H1 (cell line): ENCODE measurements around the gene RIC8A. TPM values are rescaled to one million over a fixed set of nuclear protein-coding genes. Genes with fewer than 3 reads are reported as not detected.

ENCODE experiments used
- CTCF ChIA-PET: fragments of 300-600 bp; sonication (Branson Sonifier 250); formaldehyde crosslinking; loops from one replicate; lab custom pipeline; 2021; ENCODE audit not compliant: partially characterized antibody; lab: Charles Lee
- POLR2A ChIA-PET: fragments of 300-600 bp; sonication (Branson Sonifier 250); formaldehyde crosslinking; loops from one replicate; lab custom pipeline; 2021; ENCODE audit warnings: inconsistent platforms; ENCODE audit not compliant: partially characterized antibody; lab: Charles Lee
- DNase-seq, 2 experiments: peaks; one replicate each; pipeline versions ENCODE4 v3.0.0 to v3.0.0-alpha.2; 2010 to 2022; ENCODE audit warnings: low spot score in 2 of 2, low read depth in 1 of 2, mixed read lengths in 1 of 2
- FAIRE-seq: peaks from 2 replicates; lab custom pipeline; 2011; peaks lifted over from hg19 to GRCh38; lab: Jason Lieb, UNC
- H2AFZ ChIP-seq: 2 replicates; pipeline ENCODE4 v1.8.1; 2012; ENCODE audit warnings: low read length, inconsistent platforms
- H2AK5ac ChIP-seq: 2 replicates; pipeline ENCODE4 v1.6.1; 2013; ENCODE audit warnings: low read depth, low read length
- H2BK120ac ChIP-seq: replicated peaks from 2 replicates; pipeline ENCODE3; 2013; ENCODE audit warnings: low read depth, low read length, inconsistent platforms
- H2BK12ac ChIP-seq: 2 replicates; pipeline ENCODE4 v1.6.1; 2013; ENCODE audit warnings: low read depth, low read length
- H2BK15ac ChIP-seq: 2 replicates; pipeline ENCODE4 v1.6.1; 2013; ENCODE audit warnings: low read length
- H2BK20ac ChIP-seq: 2 replicates; pipeline ENCODE4 v1.6.1; 2013; ENCODE audit warnings: low read length
- H2BK5ac ChIP-seq: 2 replicates; pipeline ENCODE4 v1.6.1; 2013; ENCODE audit warnings: low read depth, low read length
- H3K14ac ChIP-seq: 2 replicates; pipeline ENCODE4 v1.6.1; 2013; ENCODE audit warnings: inconsistent platforms; ENCODE audit not compliant: insufficient read length
- H3K18ac ChIP-seq: 2 replicates; pipeline ENCODE4 v1.6.1; 2013; ENCODE audit warnings: low read length; ENCODE audit errors: extremely low read depth
- H3K23ac ChIP-seq: 2 replicates; pipeline ENCODE4 v1.6.1; 2013; ENCODE audit warnings: inconsistent platforms; ENCODE audit not compliant: insufficient read length
- H3K23me2 ChIP-seq: 2 replicates; pipeline ENCODE4 v1.6.1; 2013; ENCODE audit warnings: low read depth, low read length
- H3K27ac ChIP-seq: 2 replicates; pipeline ENCODE4 v1.6.1; 2011; ENCODE audit warnings: low read depth, low read length, inconsistent platforms
- H3K27me3 ChIP-seq, 4 experiments: replicated peaks in 1 of 4; 1 replicate in 1 of 4; 2 replicates in 3 of 4; pipeline versions ENCODE4 v1.6.1 to v1.8.1; 2011 to 2013; ENCODE audit warnings: low read length in 3 of 4, mild to moderate bottlenecking in 3 of 4, inconsistent platforms in 2 of 4, mixed read lengths in 2 of 4, moderate library complexity in 1 of 4; ENCODE audit not compliant: control insufficient read depth in 3 of 4, insufficient read depth in 3 of 4; ENCODE audit errors: extremely low read depth in 1 of 4
- H3K36me3 ChIP-seq, 4 experiments: 2 replicates each; pipeline versions ENCODE4 v1.6.1 to v1.8.1; 2011 to 2013; ENCODE audit warnings: mild to moderate bottlenecking in 4 of 4, low read length in 3 of 4, moderate library complexity in 2 of 4, control low read depth in 1 of 4, inconsistent platforms in 1 of 4; ENCODE audit not compliant: insufficient read depth in 4 of 4, control insufficient read depth in 2 of 4
- H3K4ac ChIP-seq: replicated peaks from 2 replicates; pipeline ENCODE3; 2013; ENCODE audit warnings: low read length, low read depth, mixed read lengths, inconsistent platforms; ENCODE audit not compliant: insufficient read length
- H3K4me1 ChIP-seq, 4 experiments: replicated peaks in 1 of 4; 1 replicate in 1 of 4; 2 replicates in 3 of 4; pipeline versions ENCODE4 v1.6.1 to v1.8.1; 2011 to 2013; ENCODE audit warnings: low read length in 3 of 4, inconsistent platforms in 2 of 4, mixed read lengths in 1 of 4; ENCODE audit not compliant: insufficient read depth in 4 of 4, control insufficient read depth in 3 of 4
- H3K4me2 ChIP-seq, 2 experiments: 2 replicates each; pipeline versions ENCODE4 v1.6.1 to v1.8.1; 2011 to 2013; ENCODE audit warnings: low read depth in 2 of 2, low read length in 2 of 2, control low read depth in 1 of 2, inconsistent platforms in 1 of 2, mild to moderate bottlenecking in 1 of 2; ENCODE audit not compliant: insufficient read depth in 1 of 2
- H3K4me3 ChIP-seq, 4 experiments: fragments of 200-600, 300-600 bp in 1 of 4; sonication (generic), shearing (Covaris generic), sonication (Bioruptor Twin) in 1 of 4; 2 replicates each; pipeline versions ENCODE4 v1.5.1 to v1.8.1; 2011 to 2016; ENCODE audit warnings: low read length in 4 of 4, low read depth in 3 of 4, control low read depth in 2 of 4, inconsistent platforms in 2 of 4, mild to moderate bottlenecking in 2 of 4, mixed read lengths in 1 of 4, moderate library complexity in 1 of 4; ENCODE audit not compliant: insufficient read depth in 2 of 4; ENCODE audit errors: extremely low read depth in 1 of 4
- H3K56ac ChIP-seq: replicated peaks from 2 replicates; pipeline ENCODE3; 2013; ENCODE audit warnings: low read depth, mild to moderate bottlenecking, mixed read lengths, low read length, inconsistent platforms; ENCODE audit not compliant: insufficient read length
- H3K79me1 ChIP-seq: 2 replicates; pipeline ENCODE4 v1.6.1; 2013; ENCODE audit warnings: low read depth, low read length, control low read depth
- H3K79me2 ChIP-seq, 2 experiments: 2 replicates each; pipeline versions ENCODE4 v1.6.1 to v1.8.1; 2012 to 2013; ENCODE audit warnings: low read length in 2 of 2, mild to moderate bottlenecking in 2 of 2, inconsistent platforms in 1 of 2; ENCODE audit not compliant: insufficient read depth in 2 of 2, control insufficient read depth in 1 of 2
- H3K9ac ChIP-seq, 4 experiments: replicated peaks in 1 of 4; 1 replicate in 1 of 4; 2 replicates in 3 of 4; pipeline versions ENCODE4 v1.6.1 to v1.8.1; 2011 to 2013; ENCODE audit warnings: low read depth in 3 of 4, low read length in 3 of 4, control low read depth in 2 of 4, mild to moderate bottlenecking in 2 of 4, moderate library complexity in 2 of 4, inconsistent platforms in 1 of 4; ENCODE audit errors: extremely low read depth in 1 of 4
- H3K9me3 ChIP-seq, 2 experiments: 2 replicates each; pipeline versions ENCODE4 v1.6.1 to v1.8.1; 2012 to 2013; ENCODE audit warnings: mild to moderate bottlenecking in 2 of 2, moderate library complexity in 2 of 2, control low read depth in 1 of 2, inconsistent platforms in 1 of 2, low read depth in 1 of 2, low read length in 1 of 2, mixed read lengths in 1 of 2; ENCODE audit not compliant: insufficient read depth in 2 of 2
- H4K20me1 ChIP-seq, 2 experiments: replicated peaks in 1 of 2; 2 replicates each; pipeline versions ENCODE3 to v1.8.1; 2011 to 2013; ENCODE audit warnings: inconsistent platforms in 2 of 2, low read length in 2 of 2, mild to moderate bottlenecking in 1 of 2; ENCODE audit not compliant: insufficient read depth in 2 of 2, control insufficient read depth in 1 of 2
- H4K5ac ChIP-seq: 2 replicates; pipeline ENCODE4 v1.6.1; 2013; ENCODE audit warnings: low read length, low read depth, mixed read lengths, inconsistent platforms; ENCODE audit not compliant: insufficient read length
- H4K8ac ChIP-seq: 2 replicates; pipeline ENCODE4 v1.8.0; 2013; ENCODE audit warnings: mild to moderate bottlenecking, moderate library complexity, low read length, inconsistent platforms; ENCODE audit not compliant: insufficient read depth; ENCODE audit errors: extremely low read depth
- H4K91ac ChIP-seq: replicated peaks from 2 replicates; pipeline ENCODE3; 2013; ENCODE audit warnings: low read length, mixed read lengths, inconsistent platforms; ENCODE audit not compliant: insufficient read length
- BACH1 ChIP-seq: IDR thresholded peaks from 2 replicates; pipeline ENCODE4 v1.6.1; 2012; ENCODE audit warnings: low read length, improper control_type of control experiment
- CTCF ChIP-seq, 3 experiments: IDR thresholded peaks; 1 replicate in 2 of 3; 2 replicates in 1 of 3; pipeline versions ENCODE4 v1.5.1 to v1.6.1; 2011; ENCODE audit warnings: low read length in 3 of 3, mild to moderate bottlenecking in 3 of 3, inconsistent platforms in 2 of 3, low read depth in 1 of 3, moderate library complexity in 1 of 3; ENCODE audit not compliant: insufficient read depth in 1 of 3; ENCODE audit errors: control extremely low read depth in 1 of 3
- E2F6 ChIP-seq: IDR thresholded peaks from 2 replicates; pipeline ENCODE4 v1.6.1; 2012; ENCODE audit warnings: inconsistent platforms
- HDAC2 ChIP-seq, 2 experiments: fragments of 300-600 bp in 1 of 2; sonication (generic) in 1 of 2; IDR thresholded peaks; 2 replicates each; pipeline ENCODE4 v1.6.1; 2011 to 2012; ENCODE audit warnings: low read depth in 2 of 2, low read length in 2 of 2, mild to moderate bottlenecking in 2 of 2, moderate library complexity in 2 of 2, borderline replicate concordance in 1 of 2, inconsistent platforms in 1 of 2
- RNF2 ChIP-seq: fragments of 200-900, 300-1000 bp; sonication (generic); IDR thresholded peaks from 2 replicates; pipeline ENCODE4 v1.7.1; 2016; ENCODE audit warnings: borderline replicate concordance, low read depth, mild to moderate bottlenecking, antibody characterized with exemption, low read length; ENCODE audit not compliant: poor library complexity, severe bottlenecking; ENCODE audit errors: missing control alignments
- TCF12 ChIP-seq: IDR thresholded peaks from 2 replicates; pipeline ENCODE4 v1.6.1; 2011; ENCODE audit warnings: low read depth, mild to moderate bottlenecking, low read length
- ZNF274 ChIP-seq: IDR thresholded peaks from 2 replicates; pipeline ENCODE4 v1.7.0; 2012; ENCODE audit warnings: low read length, borderline replicate concordance; ENCODE audit errors: extremely low read depth
- WGBS, 2 experiments: shearing (Covaris generic) in 1 of 2; methylation state at CpG; one replicate each; pipeline versions ENCODE4 v1.1.6 to v1.1.7; 2013 to 2015; ENCODE audit warnings: low lambda C conversion rate in 2 of 2, mixed read lengths in 2 of 2, inconsistent platforms in 1 of 2, low coverage in 1 of 2, missing lambda C conversion rate in 1 of 2; ENCODE audit not compliant: insufficient replicate concordance in 2 of 2, insufficient coverage in 1 of 2, insufficient read length in 1 of 2; ENCODE audit errors: extremely low coverage in 1 of 2, missing lambda C conversion rate in 1 of 2; 5-methylcytosine and 5-hydroxymethylcytosine counted together
- polyA plus RNA-seq, 7 experiments: library from polyadenylated mRNA; depleted of rRNA in 3 of 7; stranded (reverse) in 5 of 7; unstranded in 2 of 7; fragments of >200 nt in 5 of 7; fragments of 200-250 nt in 2 of 7; gene quantifications; 1 replicate in 5 of 7; 2 replicates in 1 of 7; 4 replicates in 1 of 7; pipeline versions ENCODE4 v1.2.1 to v1.2.3, GENCODE V29; 2011 to 2013; ENCODE audit warnings: missing spikeins in 2 of 7, mixed read lengths in 2 of 7
- total RNA-seq: library from RNA; stranded (reverse); fragmentation: NEBNext Ultra II Directional; extraction: Animal tissue kit (Norgen Biotek cat#: 25700); gene quantifications from 2 replicates; pipeline ENCODE4 v1.2.1, GENCODE V29; 2021

RIC8A gene
- total and polyA plus RNA-seq, 2 of the 8 experiments (the other 6 are each of a cell fraction or from before 2014, with no cell fraction given), result 67.0 to 105 TPM

- H2BK120ac ChIP-seq, result no peak overlapping the region
- H2AFZ ChIP-seq, result no peak overlapping the region
- FAIRE-seq (no peak), DNase-seq (peak in 1 of 2 experiments; percentile 31)
- no peak overlapping the region for H3K4ac ChIP-seq
- no peak overlapping the region for H2BK20ac ChIP-seq
- peaks cover 0 to 10% (median 3%) of the 10 kb centered on the region in 4 experiments; a peak in 6 of 8 replicates for H3K36me3 ChIP-seq
- H3K4me2 ChIP-seq, result no peak overlapping the region
- no peak overlapping the region for H3K23ac ChIP-seq
- H3K4me3 ChIP-seq, result no peak overlapping the region
- H3K27me3 ChIP-seq, result no peaks in the 10 kb centered on the region
- POLR2A ChIA-PET, result no interaction called here
- no peak overlapping the region for H4K5ac ChIP-seq
- no peak overlapping the region for H2AK5ac ChIP-seq
- H4K20me1 ChIP-seq, result peaks cover 0 to 27% of the 10 kb centered on the region in 2 experiments
- H3K14ac ChIP-seq, result no peak overlapping the region
- H3K4me1 ChIP-seq, result peaks cover 0 to 12% (median 3%) of the 10 kb centered on the region in 4 experiments; a peak in 5 of 7 replicates
- H3K9ac ChIP-seq, result no peak overlapping the region
- H3K56ac ChIP-seq, result no peak overlapping the region
- peaks cover 0 to 12% of the 10 kb centered on the region in 2 experiments; a peak in 3 of 4 replicates for H3K79me2 ChIP-seq
- no peaks in the 10 kb centered on the region; a peak in 1 of 4 replicates for H3K9me3 ChIP-seq
- H4K91ac ChIP-seq, result no peak overlapping the region
- peaks cover 15% of the 10 kb centered on the region for H3K23me2 ChIP-seq
- peaks cover 6% of the 10 kb centered on the region for H3K79me1 ChIP-seq
- no peak overlapping the region for H3K27ac ChIP-seq
- no peak overlapping the region for H2BK5ac ChIP-seq
- H2BK15ac ChIP-seq, result no peak overlapping the region
- CTCF ChIA-PET, result interaction anchor here (0.5 to 1.3 kb wide), 5 partner anchors 11 to 160 kb away, joined by 3 to 5 read pairs (median 3); no protein-coding TSS in a partner anchor
- WGBS, 2 experiments, result 81% methylated on average over 7 of the region's 7 CpGs; no CpG with 5 or more reads in 1 of the 2 experiments
- no peak overlapping the region for H2BK12ac ChIP-seq
- H4K8ac ChIP-seq, result no peak overlapping the region
- H3K18ac ChIP-seq, result no peak overlapping the region
- no peak for TF ChIP-seq RNF2
- no peak for TF ChIP-seq ZNF274
- no peak for TF ChIP-seq E2F6
- no peak for TF ChIP-seq CTCF (IDR thresholded peaks at IDR 0.05; ENCODE audit: control extremely low read depth in 1 of 3, insufficient read depth in 1 of 3, low read depth in 1 of 3, low read length in 3 of 3)
- no peak for TF ChIP-seq TCF12
- TF ChIP-seq BACH1, result no peak
- TF ChIP-seq HDAC2 (IDR thresholded peaks at IDR 0.05; ENCODE audit: borderline replicate concordance in 1 of 2, low read depth in 2 of 2, low read length in 2 of 2), result no peak
These were observed 4.2 kb upstream of the RIC8A start for GRCh38 chr11:203056-203944.
